Non-pigmented ciliary epithelial cell (primary cell): Measurements from ENCODE around the gene CPNE5.
"Not testable (repeated sequence)": the region's sequence is repeated elsewhere in the genome, so short reads cannot be mapped to it uniquely, and the experiment has no call there.

Source experiments
- DNase-seq: peaks from one replicate; pipeline ENCODE4 v3.0.0-alpha.2; 2010; ENCODE audit warnings: low read depth

CPNE5 gene

DNA sequence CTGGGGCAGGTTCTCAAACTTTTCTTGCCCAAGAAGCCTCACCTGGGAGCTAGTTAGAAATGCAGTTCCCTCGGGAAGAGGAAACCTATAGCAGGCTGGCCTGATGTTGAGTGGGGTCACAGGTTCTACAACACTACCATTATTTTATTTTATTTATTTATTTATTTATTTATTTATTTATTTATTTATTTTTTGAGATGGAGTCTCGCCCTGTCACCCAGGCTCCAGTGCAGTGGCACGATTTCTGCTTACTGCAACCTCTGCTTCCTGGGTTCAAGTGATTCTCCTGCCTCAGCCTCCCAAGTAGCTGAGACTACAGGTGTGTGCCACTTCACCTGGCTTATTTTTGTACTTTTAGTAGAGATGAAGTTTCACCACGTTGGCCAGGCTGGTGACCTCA is 115.3 kb downstream of the CPNE5 start:
- DNase-seq, result not testable (repeated sequence)

DNA sequence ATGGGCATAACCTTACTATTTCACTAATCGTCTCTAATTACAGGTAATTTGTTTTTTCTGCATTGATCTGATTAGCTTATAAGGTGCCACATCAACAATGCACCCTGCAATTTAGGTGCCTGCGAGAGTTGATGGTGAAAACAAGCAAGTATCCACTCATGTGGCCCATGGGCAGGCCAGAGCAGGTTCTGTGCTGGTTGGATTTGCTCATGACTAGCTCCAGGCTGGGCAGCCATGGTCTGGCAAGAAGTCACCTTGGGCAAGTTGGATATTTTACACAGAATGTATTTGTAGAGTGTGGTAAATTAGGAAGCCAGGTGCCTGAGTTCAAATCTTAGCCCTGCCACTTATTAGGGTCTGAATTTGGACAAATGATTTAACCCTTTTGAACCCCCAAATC is 116.4 kb downstream of the CPNE5 start:
- DNase-seq, result no peak

DNA sequence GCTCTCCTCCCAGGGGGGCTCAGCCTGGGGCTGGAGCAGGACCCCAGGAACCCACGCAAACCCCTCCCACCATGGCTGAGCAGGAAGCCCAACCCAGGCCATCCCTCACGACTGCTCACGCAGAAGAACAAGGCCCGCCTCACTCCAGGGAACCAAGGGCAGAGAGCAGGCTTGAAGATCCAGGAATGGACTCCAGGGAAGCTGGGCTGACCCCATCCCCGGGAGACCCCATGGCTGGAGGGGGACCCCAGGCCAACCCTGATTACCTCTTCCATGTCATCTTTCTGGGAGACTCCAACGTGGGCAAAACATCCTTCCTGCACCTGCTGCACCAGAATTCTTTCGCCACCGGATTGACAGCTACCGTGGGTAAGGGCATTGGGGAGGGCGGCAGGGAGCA is 116.9 kb downstream of the CPNE5 start:
- DNase-seq, result no peak

DNA sequence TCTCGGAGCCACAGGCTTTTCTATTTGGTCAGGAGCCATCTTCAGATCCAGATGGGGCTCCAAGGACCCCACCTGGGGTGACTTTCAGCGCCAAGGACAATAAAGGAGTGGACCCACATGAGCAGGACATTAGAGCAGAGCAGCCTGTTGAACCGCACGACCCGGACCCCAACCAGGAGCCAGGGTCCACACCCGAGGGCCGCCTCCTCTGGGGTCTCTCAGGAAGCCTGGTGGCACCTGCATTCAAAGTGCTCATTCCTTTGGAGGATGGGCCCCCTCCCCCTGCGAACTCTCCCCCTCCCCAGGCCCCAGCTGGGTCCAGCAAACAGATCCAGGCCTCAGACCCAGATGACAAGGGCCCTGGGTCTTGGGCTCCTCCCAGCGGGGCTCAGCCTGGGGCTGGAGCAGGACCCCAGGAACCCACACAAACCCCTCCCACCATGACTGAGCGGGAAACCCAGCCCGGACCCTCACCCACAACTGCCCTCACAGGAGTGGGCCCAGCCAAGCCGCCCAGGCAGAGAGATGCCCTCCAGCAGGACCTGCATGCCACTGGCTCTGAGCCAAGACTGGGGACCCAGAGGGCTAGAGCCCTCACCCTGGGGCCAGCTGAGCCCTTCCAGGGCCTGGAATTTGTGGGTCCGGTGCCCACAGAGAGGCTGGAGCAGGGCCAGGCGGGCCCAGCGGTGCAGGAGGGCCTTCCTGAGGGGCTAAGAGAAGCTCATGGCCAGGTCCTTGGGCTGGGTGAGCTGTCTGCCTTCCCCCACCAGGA is 117.7 kb downstream of the CPNE5 start:
- DNase-seq, result no peak

DNA sequence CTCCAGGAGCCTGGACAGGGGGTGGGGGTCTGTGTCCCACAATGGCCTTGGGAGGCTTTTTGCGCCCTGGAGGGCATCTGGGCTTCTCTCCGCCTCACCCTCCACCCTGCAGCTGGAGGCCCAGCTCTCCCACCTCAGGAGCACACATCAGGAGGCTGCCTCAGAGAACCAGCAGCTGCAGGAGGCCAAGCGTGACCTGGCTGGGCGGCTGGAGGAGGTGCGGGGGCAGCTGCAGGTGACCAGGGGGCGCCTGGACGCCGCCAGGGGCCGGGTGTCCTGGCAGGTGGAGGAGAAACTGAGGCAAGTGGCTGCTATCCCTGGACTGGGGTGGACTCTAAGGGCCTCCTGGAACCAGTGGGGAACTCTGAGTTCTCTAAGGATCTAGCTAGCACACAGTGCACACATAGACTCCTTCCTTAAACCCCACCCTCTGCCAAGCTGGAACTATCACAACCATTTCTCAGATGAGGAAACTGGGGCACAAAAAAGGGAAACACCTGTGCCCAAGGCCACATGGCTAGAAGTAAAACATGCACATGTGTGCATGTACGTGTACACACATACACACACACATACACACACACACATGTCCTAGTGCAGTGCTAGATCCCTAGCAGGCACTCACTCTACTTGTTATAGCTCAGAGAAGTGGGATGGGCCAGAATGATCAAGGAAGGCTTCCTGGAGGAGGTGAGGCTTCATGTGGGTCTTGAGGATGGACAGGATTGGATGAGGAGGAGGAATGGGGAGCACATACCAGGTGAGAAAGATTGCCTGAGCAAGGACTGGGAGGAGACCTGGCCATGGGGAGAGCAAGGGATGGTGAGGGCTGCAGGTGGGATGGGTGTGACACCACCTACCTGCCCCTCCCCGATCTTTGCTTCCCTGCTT is 118.7 kb downstream of the CPNE5 start:
- DNase-seq, result no peak

DNA sequence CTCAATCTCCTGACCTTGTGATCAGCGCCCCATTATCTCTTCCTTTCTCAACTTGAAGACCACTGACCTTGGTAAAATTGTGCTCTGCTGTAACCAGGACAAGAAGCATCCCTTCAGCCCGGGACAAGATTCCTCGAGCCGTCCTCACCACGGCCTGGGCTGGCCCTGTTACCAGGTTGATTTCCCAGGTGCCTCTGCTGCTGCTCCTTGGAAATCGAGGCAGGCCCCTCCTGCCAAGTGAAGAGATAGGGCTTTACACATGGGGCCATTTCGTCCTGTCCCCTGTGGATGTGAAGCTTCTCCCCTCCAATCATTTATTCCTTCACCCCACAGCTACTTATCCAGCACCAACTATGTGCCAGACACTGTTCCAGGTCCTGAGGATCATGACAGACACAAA is 120.1 kb downstream of the CPNE5 start:
- no peak for DNase-seq

DNA sequence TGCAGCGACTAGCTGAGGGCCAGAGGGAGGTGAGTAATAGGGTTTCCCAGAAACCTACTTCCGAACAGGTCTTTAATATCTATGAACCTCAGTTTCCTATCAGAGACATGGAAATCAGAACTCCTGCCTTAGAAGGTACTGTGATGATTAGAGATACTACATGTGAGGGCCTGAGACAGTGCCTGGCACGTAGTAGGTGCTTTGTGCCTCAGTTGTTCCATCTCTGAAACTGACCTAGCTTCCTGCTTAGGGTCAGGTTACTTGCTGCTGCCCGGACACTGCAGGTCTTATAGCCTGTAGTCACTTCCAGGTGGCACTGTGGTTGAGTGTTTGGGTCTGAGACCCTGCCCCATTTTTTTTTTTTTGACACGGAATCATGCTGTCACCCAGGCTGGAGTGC is 120.7 kb downstream of the CPNE5 start:
- DNase-seq, result no peak

DNA sequence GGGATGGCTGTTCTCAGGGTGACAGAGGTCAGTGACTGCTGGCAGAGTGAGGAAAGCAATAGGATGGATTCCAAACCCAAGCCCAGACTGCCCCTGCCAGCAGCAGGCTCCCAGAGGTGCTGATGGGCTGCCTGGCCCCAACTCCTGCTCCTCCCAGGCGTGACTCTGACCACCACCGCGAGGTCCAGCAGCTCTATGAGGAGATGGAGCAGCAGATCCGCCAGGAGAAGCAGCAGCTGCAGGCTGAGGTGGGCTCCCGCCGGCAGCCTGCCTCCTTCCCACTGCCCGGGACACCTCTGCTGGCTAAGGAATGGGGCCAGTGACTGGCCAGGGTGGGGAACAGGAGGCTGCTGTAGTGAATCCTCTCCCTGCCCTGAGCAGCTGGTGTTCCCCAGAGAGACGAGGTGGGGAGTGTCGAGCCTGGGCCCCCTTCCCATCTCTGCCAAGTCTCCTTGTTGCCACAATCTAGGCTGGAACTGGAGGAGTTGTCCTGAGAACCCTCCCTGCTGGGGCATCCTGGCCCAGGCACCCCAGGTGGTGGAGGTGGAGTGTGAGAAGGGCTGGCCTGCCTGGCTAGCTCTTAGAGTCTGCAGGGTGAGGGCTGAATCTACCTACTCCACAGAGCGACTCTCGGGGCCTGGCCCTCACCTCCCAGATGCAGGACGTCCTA is 121.2 kb downstream of the CPNE5 start:
- no peak for DNase-seq

DNA sequence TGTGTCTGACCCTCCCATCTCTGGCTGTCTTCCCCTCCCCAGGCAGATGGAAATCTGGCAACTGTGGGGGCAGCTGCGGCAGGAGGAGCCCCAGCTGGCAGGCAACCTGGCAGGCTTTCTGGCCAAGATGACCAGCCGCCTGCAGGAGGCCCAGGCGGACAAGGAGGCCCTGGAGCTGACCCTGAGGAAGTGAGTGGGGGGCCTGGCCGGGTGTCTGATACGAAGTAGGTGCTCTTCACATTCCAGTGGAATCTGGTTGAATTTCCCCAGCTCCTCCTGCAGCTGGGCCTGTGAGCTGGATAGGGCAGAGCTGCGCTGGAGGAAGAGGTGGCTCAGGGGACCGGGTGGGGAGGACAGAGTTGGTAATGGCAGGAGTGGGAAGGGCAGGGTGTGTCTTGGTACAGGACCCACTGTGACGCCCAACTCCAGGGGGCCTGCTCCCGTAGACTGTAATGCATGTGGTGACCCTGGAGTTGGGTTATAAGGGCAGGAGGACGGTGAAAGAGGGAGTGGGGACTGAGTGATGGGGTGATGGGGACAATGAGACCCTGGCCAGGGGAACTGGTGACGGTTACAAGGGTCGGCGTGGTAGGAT is 121.9 kb downstream of the CPNE5 start:
- DNase-seq, result no peak

DNA sequence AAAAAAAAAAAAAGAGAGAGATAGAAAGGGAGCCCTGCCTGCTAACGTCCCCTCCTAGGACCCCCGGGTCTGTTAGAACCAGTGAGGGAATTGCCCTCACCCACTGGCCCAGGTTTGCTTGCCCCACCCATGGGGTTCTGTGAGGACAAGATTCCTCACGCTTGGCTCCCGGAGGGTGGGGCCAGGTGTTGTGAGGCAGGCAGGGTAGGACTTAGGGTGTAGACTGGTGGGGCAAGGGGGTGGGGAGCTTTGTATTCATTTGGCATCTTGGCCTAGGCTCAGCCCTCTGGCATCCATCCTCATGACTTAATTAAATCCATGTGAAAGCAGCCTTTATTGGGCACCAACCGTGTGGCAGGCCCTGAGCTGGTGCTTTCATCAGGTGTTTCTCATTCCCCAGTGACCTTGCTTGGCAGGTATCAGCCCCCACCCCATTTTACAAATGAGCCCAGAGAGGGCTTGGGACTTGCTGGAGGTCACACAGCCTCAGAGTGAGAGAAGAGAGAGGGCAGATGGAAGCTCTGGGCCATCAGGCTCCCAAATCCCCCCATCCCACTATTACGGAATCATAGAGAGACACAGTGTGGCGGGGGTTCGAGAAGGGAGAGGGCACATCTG is 122.7 kb downstream of the CPNE5 start:
- no peak for DNase-seq

DNA sequence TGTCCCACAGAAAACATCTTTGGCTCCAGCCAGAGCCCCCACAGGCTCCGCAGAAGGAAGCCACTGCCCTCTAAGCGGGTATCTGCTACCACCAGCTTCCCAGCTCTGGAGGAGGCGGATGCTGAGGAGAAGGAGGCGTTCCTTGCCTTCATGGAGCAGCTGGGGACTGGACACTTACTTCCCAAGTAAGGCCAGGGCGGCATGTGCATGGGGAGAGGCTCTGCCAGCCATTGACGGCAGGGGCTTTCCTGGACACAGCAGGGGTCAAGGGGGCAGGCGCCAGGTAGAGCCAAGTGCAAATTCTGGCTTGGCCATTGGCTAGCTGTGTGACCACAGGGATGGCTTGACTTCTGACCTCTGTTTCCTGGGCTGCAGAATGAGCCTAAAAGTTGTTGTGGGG is 123.8 kb downstream of the CPNE5 start:
- no peak for DNase-seq

DNA sequence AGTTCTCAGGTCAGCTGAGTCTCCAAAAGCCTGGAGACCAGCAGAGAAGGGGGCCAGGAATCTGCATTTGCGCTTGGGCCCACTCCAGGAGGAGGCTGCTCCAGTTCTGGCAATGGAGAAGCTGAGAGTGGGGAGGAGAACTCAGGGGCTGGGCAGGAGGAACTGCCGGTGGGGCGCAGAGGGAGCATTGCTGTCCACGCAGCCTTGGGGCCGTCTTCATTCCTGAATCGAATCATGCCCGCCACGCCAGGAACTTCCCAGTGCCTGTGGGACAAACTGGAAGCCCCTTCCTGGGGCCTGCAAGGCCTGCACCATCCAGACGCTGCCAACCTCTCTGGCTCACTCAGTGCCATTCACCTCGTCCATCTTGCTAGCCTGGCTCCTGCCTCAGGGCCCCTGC is 124.7 kb downstream of the CPNE5 start:
- no peak for DNase-seq

DNA sequence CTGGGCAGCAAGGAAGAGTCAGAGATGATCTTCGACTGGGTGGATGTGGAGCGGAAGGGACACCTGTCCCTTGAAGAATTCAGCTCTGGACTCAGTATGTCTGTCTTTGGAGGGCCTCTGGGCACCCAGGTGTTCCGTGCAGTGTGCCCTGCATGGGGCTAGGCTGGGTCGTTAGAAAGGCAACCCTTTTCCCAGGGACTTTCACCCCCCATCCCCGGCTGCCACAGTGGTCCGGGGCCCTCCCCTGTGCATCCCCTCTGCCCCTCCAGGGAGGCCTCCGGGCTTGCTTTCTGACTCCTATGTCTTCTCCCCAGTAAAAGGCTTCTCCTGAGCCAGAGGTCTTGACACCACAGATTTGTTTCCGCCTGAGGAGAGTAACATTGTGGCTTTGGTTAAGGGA is 125.4 kb downstream of the CPNE5 start:
- DNase-seq, result no peak

DNA sequence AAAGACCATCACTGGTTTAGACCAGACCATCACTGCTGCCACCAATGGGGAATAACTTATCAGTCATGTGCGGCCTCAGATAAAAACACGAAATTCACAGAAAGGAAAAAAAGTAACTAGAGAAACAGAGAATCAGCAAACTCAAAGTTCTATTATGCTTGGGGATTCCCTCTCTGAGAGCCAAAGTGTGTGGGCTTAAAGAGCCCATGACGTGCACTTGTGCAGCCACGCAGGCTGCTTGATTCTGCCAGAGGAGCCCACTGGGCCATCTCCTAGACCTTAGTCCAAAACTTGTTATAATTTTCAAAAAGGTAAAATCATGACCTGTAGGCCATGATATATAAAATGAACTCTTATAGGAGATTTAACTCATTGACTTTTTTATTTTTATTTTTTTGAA is 126.4 kb downstream of the CPNE5 start:
- no peak for DNase-seq

DNA sequence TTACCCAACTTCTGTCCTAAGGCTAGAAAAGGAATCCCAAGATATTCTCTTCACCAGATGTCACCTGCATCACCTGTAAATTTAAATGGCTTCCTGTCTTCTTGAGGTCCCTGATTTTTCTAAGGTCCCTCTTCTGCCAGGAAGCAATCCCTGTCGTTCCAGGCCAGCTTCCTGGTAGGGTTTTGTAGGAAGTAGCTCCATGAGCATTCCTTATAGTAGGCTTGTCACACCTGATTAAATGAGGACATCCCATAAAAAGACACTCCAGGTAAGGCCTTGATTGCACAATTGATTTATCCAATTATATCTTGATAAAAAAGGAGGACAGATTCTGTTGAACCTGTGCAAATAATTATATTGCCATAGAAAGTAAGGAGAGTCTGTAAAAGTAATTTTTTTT is 132.9 kb downstream of the CPNE5 start:
- no peak for DNase-seq

DNA sequence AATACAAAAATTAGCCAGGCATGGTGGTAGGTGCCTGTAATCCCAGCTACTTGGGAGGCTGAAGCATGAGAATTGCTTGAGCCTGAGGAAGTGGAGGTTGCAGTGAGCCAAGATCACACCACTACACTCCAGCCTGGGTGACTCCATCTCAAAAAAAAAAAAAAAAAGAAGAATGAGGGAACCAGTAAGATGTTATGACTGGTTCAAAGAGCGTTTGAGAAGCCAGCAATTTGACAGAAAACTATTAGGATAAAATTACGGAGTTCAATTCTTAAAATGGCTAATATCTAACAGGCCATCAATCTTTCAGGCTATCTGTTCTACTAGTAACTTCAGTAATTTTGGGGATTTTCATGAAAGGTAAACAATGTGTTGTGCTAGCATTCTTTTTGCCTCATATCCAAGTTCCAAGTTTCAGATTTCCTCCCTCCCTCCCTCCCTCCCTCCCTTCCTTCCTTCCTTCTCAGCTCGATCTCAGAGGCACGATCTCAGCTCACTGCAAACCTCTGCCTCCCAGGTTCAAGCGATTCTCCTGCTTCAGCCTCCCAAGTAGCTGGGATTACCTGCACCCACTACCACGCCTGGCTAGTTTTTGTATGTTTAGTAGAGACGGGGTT is 134.2 kb downstream of the CPNE5 start:
- DNase-seq, result not testable (repeated sequence)

DNA sequence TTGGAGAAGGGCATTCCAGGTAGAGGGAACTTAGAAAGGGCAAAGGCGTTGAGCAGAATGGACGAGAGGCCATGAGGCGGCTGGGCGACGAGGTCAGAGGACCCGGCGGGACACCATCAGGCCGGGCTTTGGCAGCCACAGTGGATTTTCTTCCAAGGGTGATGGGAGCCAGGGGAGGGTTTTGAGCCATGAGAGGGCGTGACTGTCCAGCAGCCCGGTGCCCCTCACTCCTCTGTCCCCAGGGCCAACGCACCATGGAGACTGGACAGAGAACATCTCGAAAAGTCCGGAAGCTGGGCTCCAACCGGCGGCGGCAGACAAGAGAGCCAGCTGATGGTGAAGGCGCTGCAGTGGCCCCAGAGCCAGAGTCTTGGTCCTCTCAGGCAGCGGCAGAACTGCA is 135.3 kb downstream of the CPNE5 start:
- no peak for DNase-seq

DNA sequence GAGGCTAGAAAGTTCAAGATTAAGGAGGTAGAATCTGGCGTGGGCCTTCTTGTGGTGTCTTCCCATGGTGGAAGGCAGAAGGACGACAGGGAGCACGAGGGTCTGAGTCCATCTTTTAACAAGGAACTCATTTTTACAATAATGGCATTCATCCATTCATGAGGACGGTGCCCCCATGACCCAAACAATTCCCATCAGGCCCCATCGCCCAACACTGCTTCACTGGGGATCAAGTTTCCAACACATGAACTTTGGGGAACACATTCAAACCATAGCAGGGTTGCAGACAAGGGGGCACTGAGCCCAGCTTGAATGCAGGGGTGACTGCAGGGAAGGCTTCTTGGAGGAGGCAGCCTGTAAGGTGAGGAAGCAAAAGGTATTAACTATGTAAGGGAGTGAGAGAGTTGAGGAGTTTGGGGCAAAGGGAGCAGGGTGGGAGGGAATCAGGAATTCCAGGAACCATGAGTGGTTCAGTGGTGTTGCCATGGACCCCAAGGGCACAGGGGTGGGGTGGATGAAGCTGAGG is 136.1 kb downstream of the CPNE5 start:
- no peak for DNase-seq

DNA sequence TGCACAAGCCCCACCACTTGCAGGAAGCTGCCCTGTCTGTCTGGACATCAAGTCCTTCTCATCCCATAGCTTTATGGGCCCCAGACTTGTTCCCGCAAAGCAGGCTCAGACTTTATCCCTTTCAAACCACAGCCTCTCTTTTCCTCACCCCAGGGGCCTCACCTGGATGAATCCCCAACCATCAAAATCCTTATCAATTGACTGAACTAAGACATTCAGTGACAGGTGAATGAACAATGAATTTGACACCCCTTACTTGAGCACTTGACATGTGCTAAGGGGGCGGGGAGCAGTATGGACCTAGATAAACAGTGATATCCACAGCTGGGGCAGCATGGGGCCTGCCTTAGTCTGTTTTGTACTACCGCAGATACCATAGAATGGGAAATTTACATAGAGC is 136.6 kb downstream of the CPNE5 start:
- DNase-seq, result no peak

DNA sequence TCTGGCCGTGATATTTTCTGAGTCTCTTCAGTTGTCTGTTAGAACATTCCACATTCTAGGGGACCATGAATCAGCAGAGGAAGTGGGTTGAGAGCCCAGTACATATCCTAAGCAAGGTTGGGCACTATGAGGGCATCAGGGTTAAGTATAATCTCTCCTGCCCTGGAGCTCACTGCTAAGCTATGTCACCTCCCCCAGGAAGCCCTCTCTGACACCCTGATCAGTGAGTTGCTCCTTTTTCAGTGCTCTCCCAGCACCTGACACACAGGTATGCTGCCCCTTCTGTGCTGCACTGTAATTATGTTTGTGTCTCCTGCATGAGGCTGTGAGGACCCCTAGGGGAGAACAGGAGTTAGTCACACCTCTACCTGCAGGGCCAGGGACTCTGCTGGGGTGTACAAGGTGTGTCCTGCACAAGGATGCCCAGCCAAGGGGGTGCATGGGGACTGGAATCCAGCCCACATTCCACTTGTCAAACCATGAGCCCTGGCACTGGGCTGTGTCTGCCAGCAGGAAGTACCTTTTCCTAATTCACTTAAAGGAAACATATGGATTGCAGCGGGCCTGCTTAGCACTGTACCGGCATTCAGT is 137.7 kb downstream of the CPNE5 start:
- DNase-seq, result no peak

DNA sequence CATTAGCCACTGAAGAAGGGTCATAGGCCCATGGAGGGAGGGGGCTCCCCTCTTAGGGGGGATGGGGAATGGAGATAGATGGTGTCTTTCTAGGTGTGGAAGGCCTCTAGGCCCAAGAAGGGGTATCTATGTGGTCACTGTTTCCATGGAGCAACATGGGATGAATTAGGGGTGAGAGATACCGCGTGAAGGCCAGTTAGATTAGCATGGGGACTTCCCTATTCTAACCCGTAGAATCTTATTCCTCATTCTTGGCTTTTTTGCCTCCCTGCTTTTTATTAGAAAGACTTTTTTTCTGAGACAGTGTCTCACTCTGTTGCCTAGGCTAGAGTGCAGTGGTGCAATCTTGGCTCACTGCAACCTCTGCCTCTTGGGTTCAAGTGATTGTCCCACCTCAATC is 138.4 kb downstream of the CPNE5 start:
- no peak for DNase-seq
